SKM-1 treated with dmso at 0.1 percent for 144 hours (cell line): Measurements from ENCODE around the gene PAPPA2.

Source experiments
- DNase-seq: peaks from one replicate; lab custom pipeline; 2025; ENCODE audit not compliant: unreplicated experiment; lab: John Stamatoyannopoulos, UW

PAPPA2 gene

GRCh38 chr1:176494436-176494835 is 31.5 kb downstream of the PAPPA2 start:
- no peak for DNase-seq

- DNase-seq, result no peak
Measured at GRCh38 chr1:176499671-176500070, 36.7 kb downstream of the PAPPA2 start.

- no peak for DNase-seq
Measured at GRCh38 chr1:176501599-176501998, 38.6 kb downstream of the PAPPA2 start.

GRCh38 chr1:176504848-176505553 is 42.0 kb downstream of the PAPPA2 start:
- no peak for DNase-seq

GRCh38 chr1:176512966-176513365 is 50.0 kb downstream of the PAPPA2 start:
- DNase-seq, result no peak

- DNase-seq, result no peak
Measured at GRCh38 chr1:176515310-176515709, 52.3 kb downstream of the PAPPA2 start.

- no peak for DNase-seq
Measured at GRCh38 chr1:176517484-176517883, 54.5 kb downstream of the PAPPA2 start.

- DNase-seq, result no peak
Measured at GRCh38 chr1:176521211-176521610, 58.2 kb downstream of the PAPPA2 start.

- no peak for DNase-seq
Measured at GRCh38 chr1:176522310-176522845, 59.4 kb downstream of the PAPPA2 start.

- DNase-seq, result no peak
Measured at GRCh38 chr1:176529395-176530090, 66.6 kb downstream of the PAPPA2 start.

GRCh38 chr1:176531036-176531435 is 68.1 kb downstream of the PAPPA2 start:
- no peak for DNase-seq

GRCh38 chr1:176531921-176532897 is 69.2 kb downstream of the PAPPA2 start:
- no peak for DNase-seq

GRCh38 chr1:176533020-176533419 is 70.0 kb downstream of the PAPPA2 start:
- no peak for DNase-seq

GRCh38 chr1:176536588-176536987 is 73.6 kb downstream of the PAPPA2 start:
- no peak for DNase-seq

- DNase-seq, result no peak
Measured at GRCh38 chr1:176539018-176539417, 76.0 kb downstream of the PAPPA2 start.

- no peak for DNase-seq
Measured at GRCh38 chr1:176540428-176540827, 77.5 kb downstream of the PAPPA2 start.

GRCh38 chr1:176541663-176542062 is 78.7 kb downstream of the PAPPA2 start:
- DNase-seq, result peak; percentile 16

- DNase-seq, result no peak
Measured at GRCh38 chr1:176542352-176542751, 79.4 kb downstream of the PAPPA2 start.

GRCh38 chr1:176543360-176544129 is 80.6 kb downstream of the PAPPA2 start:
- no peak for DNase-seq

GRCh38 chr1:176545034-176545639 is 82.2 kb downstream of the PAPPA2 start:
- DNase-seq, result no peak
